OCI-LY7 (cell line): Measurements from ENCODE around the gene LIMS1. TPM values are rescaled to one million over a fixed set of nuclear protein-coding genes. Genes with fewer than 3 reads are reported as not detected.
"Not testable (repeated sequence)": the region's sequence is repeated elsewhere in the genome, so short reads cannot be mapped to it uniquely, and the experiment has no call there.

ENCODE experiments used
- BruUV-seq: library from RNA; stranded (reverse); fragments of 400-500 nt; replicated peaks from 2 replicates; lab custom pipeline; 2021; lab: Mats Ljungman, UMichigan
- CTCF ChIA-PET: fragments of 300-600 bp; sonication (Branson Sonifier 250); formaldehyde crosslinking; loops from one replicate; lab custom pipeline; 2022; ENCODE audit warnings: antibody characterized with exemption; ENCODE audit not compliant: unreplicated experiment; lab: Charles Lee
- POLR2A ChIA-PET: fragments of 300-600 bp; sonication (Branson Sonifier 250); formaldehyde crosslinking; loops from one replicate; lab custom pipeline; 2022; ENCODE audit warnings: antibody characterized with exemption; lab: Charles Lee
- DNase-seq: peaks from one replicate; pipeline ENCODE4 v3.0.0-alpha.2; 2015; ENCODE audit warnings: low spot score
- H2AFZ ChIP-seq: fragments of 200-600 bp; sonication (generic), shearing (Covaris generic); 2 replicates; pipeline ENCODE4 v1.6.1; 2014; ENCODE audit warnings: mild to moderate bottlenecking, antibody characterized with exemption, low read length, moderate library complexity
- H3K27ac ChIP-seq: fragments of 200-600 bp; sonication (generic); 2 replicates; pipeline ENCODE4 v1.5.1; 2014; ENCODE audit warnings: mixed run types, low read depth, mild to moderate bottlenecking, moderate library complexity, low read length, inconsistent platforms; ENCODE audit not compliant: poor library complexity, severe bottlenecking
- H3K36me3 ChIP-seq: fragments of 200-600 bp; sonication (generic); 2 replicates; pipeline ENCODE4 v1.6.1; 2014; ENCODE audit warnings: mild to moderate bottlenecking, antibody characterized with exemption, low read length, moderate library complexity, mixed read lengths; ENCODE audit not compliant: insufficient read depth
- H3K4me1 ChIP-seq: fragments of 200-600 bp; sonication (generic); 2 replicates; pipeline ENCODE4 v1.5.1; 2014; ENCODE audit warnings: mild to moderate bottlenecking, low read length; ENCODE audit not compliant: insufficient read depth, poor library complexity, severe bottlenecking
- H3K4me2 ChIP-seq: fragments of 200-600 bp; sonication (generic); 2 replicates; pipeline ENCODE4 v1.6.1; 2014; ENCODE audit warnings: mild to moderate bottlenecking, low read length
- H3K4me3 ChIP-seq: fragments of 200-600 bp; sonication (generic); 2 replicates; pipeline ENCODE4 v1.5.1; 2014; ENCODE audit warnings: mild to moderate bottlenecking, low read depth, low read length; ENCODE audit not compliant: poor library complexity, severe bottlenecking
- H3K79me2 ChIP-seq: fragments of 200-600 bp; sonication (generic); 2 replicates; pipeline ENCODE4 v1.6.1; 2016; ENCODE audit warnings: low read depth, mild to moderate bottlenecking, low read length, moderate library complexity, mixed read lengths; ENCODE audit not compliant: insufficient read depth
- H3K9me2 ChIP-seq: fragments of 200-600 bp; sonication (generic); 2 replicates; pipeline ENCODE4 v1.6.1; 2016; ENCODE audit warnings: mild to moderate bottlenecking, low read length, mixed read lengths; ENCODE audit not compliant: insufficient read depth
- H3K9me3 ChIP-seq: fragments of 200-600 bp; sonication (generic); 2 replicates; pipeline ENCODE4 v1.6.1; 2014; ENCODE audit warnings: mild to moderate bottlenecking, mixed run types, low read length, mixed read lengths
- H4K20me1 ChIP-seq: fragments of 200-600 bp; sonication (generic); 2 replicates; pipeline ENCODE4 v1.6.1; 2014; ENCODE audit warnings: mild to moderate bottlenecking, antibody characterized with exemption, low read length, moderate library complexity, mixed read lengths; ENCODE audit not compliant: insufficient read depth
- EZH2phosphoT487 ChIP-seq: fragments of 200-600 bp; sonication (generic); IDR thresholded peaks from 2 replicates; pipeline ENCODE4 v1.6.1; 2018; ENCODE audit warnings: low read depth, borderline replicate concordance, mild to moderate bottlenecking, mixed run types, antibody characterized with exemption, low read length, moderate library complexity, mixed read lengths
- intact Hi-C: fragments of 100-400 bp; cut with micrococcal nuclease; formaldehyde crosslinking; loops from one replicate; pipeline ENCODE4 v1.10.0; 2022; ENCODE audit not compliant: unreplicated experiment
- small RNA-seq: library from RNA; depleted of rRNA; stranded (forward); fragments of <200 nt; gene quantifications from one replicate; pipeline ENCODE3, GENCODE V24; 2014
- total RNA-seq, 2 experiments: library from RNA; depleted of rRNA in 1 of 2; stranded (reverse); fragments of >200 nt in 1 of 2; shearing (Covaris generic) in 1 of 2; gene quantifications; 2 replicates each; pipeline ENCODE4 v1.2.3, GENCODE V29; 2014 to 2022
- TF ChIP-seq, protein P1 (sequence below): fragments of 200-600 bp; sonication (generic); conservative IDR thresholded peaks from 2 replicates; pipeline ENCODE4 v1.5.1; 2014; ENCODE audit warnings: mild to moderate bottlenecking, antibody characterized with exemption, low read length, moderate library complexity, mixed read lengths

Gene LIMS1
- total RNA-seq, 2 experiments from 2014 or later: 53.3 to 74.7 TPM

DNA sequence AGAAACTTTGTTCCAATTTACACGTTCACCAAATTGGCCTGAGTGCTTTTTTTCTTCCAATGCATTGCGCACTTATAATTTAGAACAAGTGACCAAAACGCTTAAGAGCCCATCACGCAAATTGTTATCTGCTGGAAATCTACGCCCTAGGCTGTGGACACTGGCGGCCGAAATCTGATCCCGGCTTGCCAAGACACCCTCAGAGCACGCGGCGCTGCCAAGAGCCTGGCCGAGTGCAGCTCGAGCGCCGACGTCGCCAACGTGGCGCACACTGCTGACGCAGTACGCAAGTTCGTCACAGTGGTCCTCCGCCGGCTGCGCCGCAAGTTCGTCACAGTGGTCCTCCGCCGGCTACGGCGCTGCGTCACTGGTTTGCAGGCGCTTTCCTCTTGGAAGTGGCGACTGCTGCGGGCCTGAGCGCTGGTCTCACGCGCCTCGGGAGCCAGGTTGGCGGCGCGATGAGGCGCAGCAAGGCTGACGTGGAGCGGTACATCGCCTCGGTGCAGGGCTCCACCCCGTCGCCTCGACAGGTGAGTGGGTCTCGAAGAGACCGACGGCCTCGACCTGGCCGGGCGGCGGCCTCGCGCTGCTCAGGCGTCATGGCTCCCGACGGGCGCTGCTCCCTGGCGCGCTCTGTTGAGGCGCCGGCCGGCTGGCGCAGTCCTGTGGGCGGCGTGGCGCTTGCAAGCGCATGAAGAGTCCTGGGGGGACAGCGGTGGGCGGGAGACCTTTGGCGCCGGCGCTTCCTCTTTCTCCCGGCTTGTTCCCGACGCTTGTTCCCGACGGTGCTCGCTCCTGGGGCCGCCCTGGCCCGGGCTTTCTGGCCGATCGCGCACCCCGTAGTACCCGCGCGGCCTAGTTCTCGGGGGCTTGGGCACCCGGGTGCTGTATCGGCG is 185.1 kb downstream of the LIMS1 start, which contains the start of gene RANBP2:
Gene RANBP2, plus strand, starts transcription at position 334 of the 896 bp plus-strand sequence. Its CDS starts 125 bp downstream, at position 459.
- TF ChIP-seq EZH2phosphoT487: no peak
- TF ChIP-seq, protein P1, sequence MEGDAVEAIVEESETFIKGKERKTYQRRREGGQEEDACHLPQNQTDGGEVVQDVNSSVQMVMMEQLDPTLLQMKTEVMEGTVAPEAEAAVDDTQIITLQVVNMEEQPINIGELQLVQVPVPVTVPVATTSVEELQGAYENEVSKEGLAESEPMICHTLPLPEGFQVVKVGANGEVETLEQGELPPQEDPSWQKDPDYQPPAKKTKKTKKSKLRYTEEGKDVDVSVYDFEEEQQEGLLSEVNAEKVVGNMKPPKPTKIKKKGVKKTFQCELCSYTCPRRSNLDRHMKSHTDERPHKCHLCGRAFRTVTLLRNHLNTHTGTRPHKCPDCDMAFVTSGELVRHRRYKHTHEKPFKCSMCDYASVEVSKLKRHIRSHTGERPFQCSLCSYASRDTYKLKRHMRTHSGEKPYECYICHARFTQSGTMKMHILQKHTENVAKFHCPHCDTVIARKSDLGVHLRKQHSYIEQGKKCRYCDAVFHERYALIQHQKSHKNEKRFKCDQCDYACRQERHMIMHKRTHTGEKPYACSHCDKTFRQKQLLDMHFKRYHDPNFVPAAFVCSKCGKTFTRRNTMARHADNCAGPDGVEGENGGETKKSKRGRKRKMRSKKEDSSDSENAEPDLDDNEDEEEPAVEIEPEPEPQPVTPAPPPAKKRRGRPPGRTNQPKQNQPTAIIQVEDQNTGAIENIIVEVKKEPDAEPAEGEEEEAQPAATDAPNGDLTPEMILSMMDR: no peak
- ChIA-PET CTCF (no interaction called here), POLR2A (no interaction called here)
- peak; percentile 97 for DNase-seq
- Histone ChIP-seq H4K20me1 (no peaks in the 10 kb centered on the region), H3K9me2 (no peaks in the 10 kb centered on the region), H3K79me2 (peaks cover 40% of the 10 kb centered on the region), H3K36me3 (no peaks in the 10 kb centered on the region), H3K27ac (peak within 1 kb of the TSS; percentile 30), H3K4me3 (peak within 1 kb of the TSS; percentile 75), H3K9me3 (no peaks in the 10 kb centered on the region), H3K4me2 (peak within 1 kb of the TSS; percentile 75), H2AFZ (peak within 1 kb of the TSS; percentile 60; the same call in 1 of the 2 replicates), H3K4me1 (peaks cover 21% of the 10 kb centered on the region)
- intact Hi-C loops: loop anchor here (5.0 kb wide), 1 partner anchor 97 kb away; no protein-coding TSS in a partner anchor
- BruUV-seq: no TSS peak

- H3K36me3 ChIP-seq, H3K9me2 ChIP-seq, H2AFZ ChIP-seq, H3K4me3 ChIP-seq, BruUV-seq, H3K27ac ChIP-seq, CTCF ChIA-PET, H3K9me3 ChIP-seq, H3K4me2 ChIP-seq, H4K20me1 ChIP-seq, POLR2A ChIA-PET, DNase-seq, intact Hi-C loops: not testable (repeated sequence)
- Histone ChIP-seq H3K4me1 (peaks cover 15% of the 10 kb centered on the region), H3K79me2 (peaks cover 70% of the 10 kb centered on the region)
Measured at GRCh38 chr2:108726048-108726447, 191.8 kb downstream of the LIMS1 start.

GRCh38 chr2:108734656-108735055 is 200.4 kb downstream of the LIMS1 start:
- H3K27ac ChIP-seq, H3K9me2 ChIP-seq, H4K20me1 ChIP-seq, H3K4me1 ChIP-seq, H3K4me2 ChIP-seq, intact Hi-C loops, H3K4me3 ChIP-seq, H3K79me2 ChIP-seq, DNase-seq, POLR2A ChIA-PET, CTCF ChIA-PET, H2AFZ ChIP-seq, H3K9me3 ChIP-seq: not testable (repeated sequence)
- TSS peak; percentile 5 for BruUV-seq
- H3K36me3 ChIP-seq: peaks cover 57% of the 10 kb centered on the region

Small RNA genes lying within 50 kb of the gene (small RNA-seq; reads per million reads assigned to genes)
- not detected for gene AC010095.1

Other genes starting within 250 kb of the LIMS1 start
- not detected in 2 replicates for gene SULT1C2, start 245.6 kb upstream of the LIMS1 start, total RNA-seq (2014; rRNA removed; shearing (Covaris generic))
- not detected in 2 replicates for gene SULT1C2, start 245.6 kb upstream of the LIMS1 start, total RNA-seq (2022)
- not detected in 2 replicates for gene SULT1C4, start 156.5 kb upstream of the LIMS1 start, total RNA-seq (2014; rRNA removed; shearing (Covaris generic))
- gene SULT1C4, start 156.5 kb upstream of the LIMS1 start, total RNA-seq (2022): not detected in 2 replicates
- 19.7 and 28.2 TPM in 2 replicates for gene GCC2, start 85.3 kb upstream of the LIMS1 start, total RNA-seq (2014; rRNA removed; shearing (Covaris generic))
- 43.9 and 51.1 TPM in 2 replicates for gene GCC2, start 85.3 kb upstream of the LIMS1 start, total RNA-seq (2022)
- gene RANBP2, start 185.0 kb downstream of the LIMS1 start, total RNA-seq (2014; rRNA removed; shearing (Covaris generic)): 48.4 and 51.3 TPM in 2 replicates
- 64.9 and 74.0 TPM in 2 replicates for gene RANBP2, start 185.0 kb downstream of the LIMS1 start, total RNA-seq (2022)